8988T (cell line): ENCODE results near the gene SULT2B1.
"Not testable (repeated sequence)": the region's sequence is repeated elsewhere in the genome, so short reads cannot be mapped to it uniquely, and the experiment has no call there.

Source experiments
- DNase-seq: peaks from one replicate; pipeline ENCODE4 v3.0.0; 2011

Gene SULT2B1

DNA sequence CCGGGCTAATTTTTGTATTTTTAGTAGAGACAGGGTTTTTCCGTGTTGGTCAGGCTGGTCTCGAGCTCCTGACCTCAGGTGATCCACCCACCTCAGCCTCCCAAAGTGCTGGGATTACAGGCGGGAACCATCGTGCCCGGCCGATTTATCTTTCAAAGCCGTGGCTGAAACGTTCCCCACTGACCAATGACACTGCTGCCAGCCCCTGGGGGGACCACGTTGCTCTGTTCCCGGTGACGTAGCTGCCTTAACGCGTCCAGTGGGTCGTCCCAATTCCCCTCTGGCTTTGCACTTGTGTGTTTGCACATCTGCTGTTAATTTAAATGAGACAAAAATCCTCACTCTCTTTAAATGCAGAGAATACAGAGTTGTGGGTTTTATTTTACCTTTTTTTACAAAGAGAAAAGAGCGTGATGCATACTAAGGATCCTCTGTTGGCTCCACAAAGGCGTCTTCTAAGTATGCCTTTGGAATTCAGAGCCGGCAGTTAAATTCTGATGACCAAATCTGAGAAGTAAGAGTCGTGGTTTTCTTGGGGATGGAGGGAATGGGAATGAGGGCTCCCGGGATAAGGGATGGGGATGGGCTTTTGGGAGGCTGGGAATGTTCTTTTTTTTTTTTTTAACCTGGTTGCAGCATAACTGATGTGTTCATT lies 21.8 kb upstream of the SULT2B1 start:
- no peak for DNase-seq

DNA sequence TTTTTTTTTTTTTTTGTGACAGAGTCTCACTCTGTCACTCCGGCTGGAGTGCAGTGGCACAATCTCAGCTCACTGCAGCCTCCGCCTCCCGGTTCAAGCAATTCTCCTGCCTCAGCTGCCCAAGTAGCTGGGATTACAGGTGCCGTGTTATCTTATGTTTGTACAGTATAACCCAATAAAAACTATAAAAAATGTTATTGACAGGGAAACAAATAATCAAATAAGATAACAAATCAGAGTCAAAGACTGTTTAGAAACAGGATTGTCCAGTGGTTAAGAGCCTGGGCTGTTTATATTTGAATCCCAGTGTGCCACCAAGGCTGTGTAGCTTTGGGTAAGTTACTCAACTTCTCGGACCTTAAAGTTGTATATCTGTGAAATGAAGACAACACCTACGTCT lies 21.2 kb upstream of the SULT2B1 start:
- DNase-seq = no peak

DNA sequence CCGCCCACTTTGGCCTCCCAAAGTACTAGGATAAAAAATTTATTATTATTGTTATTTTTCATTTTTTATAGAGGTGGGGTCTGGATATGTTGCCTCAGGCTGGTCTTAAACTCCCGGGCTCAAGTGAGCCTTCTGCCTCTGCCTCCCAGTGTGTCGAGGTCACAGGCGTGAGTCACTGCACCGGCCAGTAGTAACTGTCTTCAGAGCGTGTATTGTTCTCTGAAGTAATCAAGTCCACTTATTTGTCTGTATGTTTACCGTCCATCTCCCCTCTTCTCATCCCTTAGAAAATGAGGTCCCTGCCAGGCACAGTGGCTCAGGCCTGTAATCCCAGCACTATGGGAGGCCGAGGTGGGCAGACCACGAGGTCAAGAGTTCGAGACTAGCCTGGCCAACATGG lies 18.2 kb upstream of the SULT2B1 start:
- no peak for DNase-seq

DNA sequence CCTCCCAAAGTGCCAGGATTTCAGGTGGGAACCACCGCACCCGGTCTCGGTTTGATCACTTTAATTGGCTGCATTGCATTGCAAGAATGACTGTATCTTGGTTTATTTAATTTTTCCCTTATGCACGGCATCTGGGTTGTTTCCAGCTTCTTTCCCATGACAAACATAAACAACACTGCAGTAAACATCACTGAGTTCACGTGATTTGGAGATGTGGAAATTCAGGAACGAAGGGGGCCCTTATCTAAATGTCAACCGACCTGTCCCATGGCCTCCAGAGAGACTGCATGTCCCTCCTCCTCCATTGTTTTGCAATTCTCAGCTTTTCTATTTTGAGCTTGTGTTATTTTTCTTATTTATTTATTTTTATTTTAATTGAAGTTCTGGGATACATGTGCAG lies 14.4 kb upstream of the SULT2B1 start:
- DNase-seq = no peak

DNA sequence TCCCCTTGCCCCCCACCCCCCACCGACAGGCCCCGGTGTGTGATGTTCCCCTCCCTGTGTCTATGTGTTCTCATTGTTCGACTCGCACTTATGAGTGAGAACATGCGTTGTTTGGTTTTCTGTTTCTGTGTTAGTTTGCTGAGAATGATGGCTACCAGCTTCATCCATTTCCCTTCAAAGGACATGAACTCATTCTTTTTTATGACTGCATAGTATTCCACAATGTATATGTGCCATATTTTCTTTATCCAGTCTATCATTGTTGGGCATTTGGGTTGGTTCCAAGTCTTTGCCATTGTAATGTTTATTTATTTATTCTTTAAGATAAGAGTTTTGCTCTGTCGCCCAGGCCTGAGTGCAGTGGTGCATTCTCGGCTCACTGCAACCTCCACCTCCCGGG lies 13.9 kb upstream of the SULT2B1 start:
- not testable (repeated sequence) for DNase-seq

DNA sequence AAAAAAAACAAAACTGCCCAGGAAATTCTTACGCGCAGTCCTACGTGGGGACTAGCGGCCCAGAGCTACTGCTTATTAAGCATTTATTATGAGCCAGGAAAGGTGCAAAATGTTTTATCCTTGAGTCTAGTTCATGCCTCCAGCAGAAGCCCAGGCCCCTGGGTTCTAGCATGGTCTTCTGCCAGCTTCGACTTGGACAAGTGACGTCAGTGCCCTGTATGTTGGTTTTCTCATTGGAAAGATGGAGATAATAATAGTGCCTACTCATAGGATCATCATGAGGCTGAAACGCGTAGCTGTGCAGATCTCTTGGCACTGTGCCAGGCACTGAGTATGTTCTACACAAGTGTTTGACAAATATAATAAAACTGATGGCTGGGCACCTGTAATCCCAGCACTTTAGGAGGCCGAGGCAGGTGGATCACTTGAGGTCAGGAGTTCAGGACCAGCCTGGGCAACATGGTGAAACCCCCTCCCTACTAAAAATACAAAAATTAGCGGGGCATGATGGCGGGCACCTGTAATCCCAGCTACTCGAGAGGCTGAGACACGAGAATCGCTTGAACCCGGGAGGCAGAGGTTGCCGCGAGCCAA lies 12.4 kb upstream of the SULT2B1 start:
- no peak for DNase-seq

- no peak for DNase-seq
Observed at GRCh38 chr19:48540110-48540509, 11.9 kb upstream of the SULT2B1 start.

- no peak for DNase-seq
Observed at GRCh38 chr19:48541813-48542212, 10.2 kb upstream of the SULT2B1 start.

- DNase-seq = peak; percentile 52
Observed at GRCh38 chr19:48543121-48543710, 8.8 kb upstream of the SULT2B1 start.

- DNase-seq = no peak
Observed at GRCh38 chr19:48544856-48545750, 6.9 kb upstream of the SULT2B1 start.

- DNase-seq = no peak
Observed at GRCh38 chr19:48547722-48548121, 4.2 kb upstream of the SULT2B1 start.

GRCh38 chr19:48548253-48548911 lies 3.6 kb upstream of the SULT2B1 start:
- DNase-seq = no peak

GRCh38 chr19:48549380-48549779 lies 2.6 kb upstream of the SULT2B1 start:
- no peak for DNase-seq

DNA sequence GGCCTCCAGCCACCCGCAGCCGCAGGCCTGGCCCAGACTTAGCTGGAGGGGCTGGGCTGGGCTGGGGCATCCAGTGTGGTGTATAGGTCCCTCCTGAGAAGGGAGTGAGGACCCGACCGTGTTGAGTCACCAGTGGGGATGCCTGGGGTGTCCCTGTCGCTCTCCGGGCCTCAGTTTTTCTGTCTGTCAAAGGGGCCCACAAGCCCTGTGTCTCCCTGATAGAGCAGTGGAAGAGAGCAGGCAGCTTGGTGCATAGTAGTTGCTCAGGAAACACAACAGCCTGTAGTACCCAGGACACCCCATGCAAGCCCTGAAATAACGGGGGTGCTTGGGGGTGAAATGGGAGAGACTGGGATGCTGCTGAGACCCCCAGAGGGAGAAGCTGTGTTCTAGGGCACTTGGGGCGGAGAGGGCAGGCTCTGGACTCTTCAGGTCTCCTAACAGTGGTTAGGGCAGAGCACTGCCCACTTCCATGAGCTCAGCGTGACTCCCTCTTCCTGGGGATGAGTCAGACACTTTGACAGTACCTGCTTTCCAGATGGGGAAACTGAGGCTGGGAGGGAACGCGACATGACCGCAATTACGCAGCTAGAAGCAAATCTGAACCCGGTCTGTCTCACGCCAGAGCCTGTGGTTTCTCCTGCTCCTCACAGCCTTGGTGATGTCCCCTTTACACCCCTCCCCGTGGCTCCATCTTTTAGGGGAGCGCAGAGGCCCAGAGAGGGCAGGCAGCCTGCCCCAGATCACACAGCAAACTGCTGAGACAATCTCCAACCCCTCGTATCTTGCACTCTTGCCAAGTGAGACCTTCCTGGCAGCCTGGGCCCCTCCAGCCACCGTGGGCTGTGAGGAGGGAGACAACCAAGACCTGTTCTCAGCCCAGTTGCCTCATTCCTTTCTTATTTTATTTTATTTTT lies 692 bp downstream of the SULT2B1 start:
- no peak for DNase-seq

DNA sequence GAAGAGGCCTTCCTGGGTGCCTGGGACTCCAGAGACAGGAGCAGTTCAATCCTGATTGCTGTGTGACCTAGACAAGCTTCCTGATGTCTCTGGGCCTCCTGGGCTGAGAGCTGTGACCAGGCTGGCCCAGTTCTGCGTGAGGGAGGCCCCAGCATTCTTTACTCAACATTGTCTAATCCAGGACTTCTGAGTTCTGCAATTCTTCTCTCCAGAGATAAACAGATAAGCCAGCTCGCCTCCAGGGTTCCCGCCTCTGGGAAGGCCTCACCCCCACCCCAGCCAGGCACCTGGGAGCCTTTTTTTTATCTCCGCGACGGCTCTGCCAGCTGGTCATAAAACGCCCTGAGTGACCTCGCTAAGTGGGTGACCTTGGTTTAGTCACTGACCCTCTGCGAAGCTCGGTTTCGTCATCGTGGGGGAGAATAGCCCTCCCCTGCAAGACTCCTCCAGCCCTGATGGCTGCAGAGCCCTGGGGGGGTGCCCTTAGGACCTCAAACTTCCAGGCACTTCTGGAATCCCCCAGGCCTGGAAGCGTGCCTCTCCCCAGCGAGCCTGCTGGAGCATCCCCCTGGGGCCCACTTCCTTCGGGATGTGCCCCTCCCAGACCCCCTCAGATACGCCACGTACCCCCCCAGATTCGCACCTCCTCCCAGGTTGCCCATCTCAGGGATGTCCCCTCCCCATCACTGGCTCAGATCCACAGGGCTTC lies 1.9 kb downstream of the SULT2B1 start:
- DNase-seq = no peak

GRCh38 chr19:48554385-48555091 lies 2.6 kb downstream of the SULT2B1 start:
- no peak for DNase-seq

DNA sequence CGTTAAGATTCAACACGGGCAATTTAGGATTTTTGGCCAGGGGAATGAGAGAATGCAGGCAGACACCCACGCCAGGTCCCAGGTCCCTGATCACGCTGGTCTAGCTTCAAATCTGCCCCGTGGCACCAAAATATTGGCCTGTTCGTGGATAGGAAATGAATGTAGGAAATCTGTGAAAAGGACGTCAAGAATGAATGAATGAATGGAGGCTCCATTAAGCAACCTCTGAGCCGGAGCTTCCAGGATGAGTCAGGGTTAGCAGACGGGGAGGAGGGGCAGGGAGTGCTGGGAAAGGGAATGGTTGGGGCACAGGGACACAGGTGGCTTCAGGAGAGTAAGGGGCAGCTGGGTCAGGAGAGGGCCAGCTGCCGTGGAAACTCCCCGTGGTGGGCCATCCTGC lies 4.2 kb downstream of the SULT2B1 start:
- no peak for DNase-seq

DNA sequence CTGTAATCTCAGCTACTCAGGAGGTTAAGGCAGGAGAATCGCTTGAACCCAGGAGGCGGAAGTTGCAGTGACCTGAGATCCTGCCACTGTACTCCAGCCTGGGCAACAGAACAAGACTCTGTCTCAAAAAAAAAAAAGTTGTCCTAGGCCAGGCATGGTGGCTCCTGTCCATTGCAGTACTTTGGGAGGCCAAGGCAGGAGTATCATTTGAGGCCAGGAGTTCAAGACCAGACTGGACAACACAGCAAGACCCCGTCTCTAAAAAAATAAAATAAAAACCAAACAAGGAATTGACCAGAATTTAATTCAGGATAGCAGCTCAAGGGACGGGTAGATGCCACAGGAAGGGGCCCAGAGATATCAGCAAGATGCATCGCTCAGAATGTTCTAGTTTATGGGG lies 4.9 kb downstream of the SULT2B1 start:
- DNase-seq = no peak

GRCh38 chr19:48558018-48558684 lies 6.2 kb downstream of the SULT2B1 start:
- no peak for DNase-seq

GRCh38 chr19:48560095-48560530 lies 8.1 kb downstream of the SULT2B1 start:
- no peak for DNase-seq
